ENCODE data around the gene BBIP1. TPM values are rescaled to one million over a fixed set of nuclear protein-coding genes. Genes with fewer than 3 reads are reported as not detected.

The BBIP1 gene
- total and polyA plus RNA-seq, 9 of the 15 experiments (the other 6 are each of a cell fraction or from before 2014, with no cell fraction given) = 5.2 to 31.0 (median 19.4) TPM

- TF ChIP-seq HINFP (tag; conservative IDR thresholded peaks at IDR 0.05; ENCODE audit: low read depth) (no peak), MEF2A (IDR thresholded peaks at IDR 0.05; ENCODE audit: control insufficient read depth, low read depth, low read length) (no peak), ZC3H11A (IDR thresholded peaks at IDR 0.05; ENCODE audit: low read depth, low read length) (no peak)
Measured at GRCh38 chr10:110880012-110880411, 39.0 kb downstream of the BBIP1 start (continued).

DNA sequence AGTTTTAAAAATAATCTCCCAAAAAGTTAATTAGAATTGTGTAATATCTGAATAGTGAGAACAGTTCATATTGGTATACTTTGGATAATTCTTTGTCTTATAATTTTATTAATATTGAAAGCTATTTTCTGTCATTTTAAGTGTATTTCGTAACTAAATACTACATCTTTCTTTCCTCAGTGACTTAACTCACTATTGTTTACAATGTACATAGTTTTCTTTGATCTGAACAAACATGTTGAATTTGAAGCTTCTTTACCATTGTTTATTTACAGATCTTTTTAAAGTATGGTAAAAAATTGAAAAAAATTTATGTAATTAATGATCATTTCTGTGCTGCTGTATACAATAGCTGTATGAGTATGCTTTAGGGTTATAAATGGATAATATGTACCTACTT lies 42.2 kb downstream of the BBIP1 start:
- TF ChIP-seq ZNF583 (CRISPR knock-in tag; IDR thresholded peaks at IDR 0.05) (no peak), ZNF77 (CRISPR knock-in tag; IDR thresholded peaks at IDR 0.05) (no peak)
- H3K4me2 ChIP-seq (ENCODE audit: insufficient read depth, low read length) = no peak overlapping the region
- intact Hi-C loops (cut with micrococcal nuclease) = loop anchor here (10.0 kb wide), 1 partner anchor 262 kb away; no protein-coding TSS in a partner anchor

More for the DNA sequence above, 42.2 kb downstream of the BBIP1 start:
- in situ Hi-C loops (cut with MboI) = loop anchor here (25.0 kb wide), 1 partner anchor 264 kb away; no protein-coding TSS in a partner anchor
- CTCF ChIA-PET (ENCODE audit: low intra/inter-chr PET ratio) = no interaction called here
- H2AFZ ChIP-seq (ENCODE audit: low read depth, low read length) = no peak overlapping the region
- H3K4me3 ChIP-seq = no peak overlapping the region
- no peaks in the 10 kb centered on the region for H3K9me1 ChIP-seq (ENCODE audit: control insufficient read depth, insufficient read depth, low read length)
- peaks cover 11% of the 10 kb centered on the region; the same call in 1 of the 3 replicates for H3K36me3 ChIP-seq (ENCODE audit: control insufficient read depth, insufficient read depth, low read length)
- 100% methylated on average over 1 of the region's 1 CpG for WGBS (ENCODE audit: insufficient coverage, low coverage, missing lambda C conversion rate)
- ATAC-seq = no peak
- POLR2A ChIA-PET = interaction anchor here (1.4 kb wide), 1 partner anchor 17 kb away, joined by 3 read pairs; no protein-coding TSS in a partner anchor
- DNase-seq (ENCODE audit: extremely low read depth in 1 of 4, low spot score in 3 of 4) = no peak
- H4K20me1 ChIP-seq (replicated peaks; ENCODE audit: control insufficient read depth, insufficient read depth, low read length) = no peaks in the 10 kb centered on the region
- FAIRE-seq = no peak
- H3K4me1 ChIP-seq (replicated peaks in 1 of 2; ENCODE audit: control insufficient read depth in 2 of 2, insufficient read depth in 2 of 2, low read length in 2 of 2) = peaks cover 0 to 6% of the 10 kb centered on the region in 2 experiments; a peak in 3 of 5 replicates
- BruUV-seq (replicated peaks) = no TSS peak
- no peaks in the 10 kb centered on the region for H3K27me3 ChIP-seq (ENCODE audit: control insufficient read depth in 2 of 2, insufficient read depth in 2 of 2, low read length in 2 of 2)
- no peaks in the 10 kb centered on the region for H3K9me3 ChIP-seq (replicated peaks; ENCODE audit: control insufficient read depth, insufficient read depth, low read depth, low read length)
- peaks cover 35% of the 10 kb centered on the region for H3K79me2 ChIP-seq (ENCODE audit: control insufficient read depth, insufficient read depth, low read length)
- no peak overlapping the region for H3K9ac ChIP-seq (ENCODE audit: insufficient read depth in 1 of 2, low read depth in 2 of 2, low read length in 2 of 2)
- H3K27ac ChIP-seq (ENCODE audit: extremely low read depth, low read depth, low read length) = no peak overlapping the region

Measured in K562 (cell line).